ENCODE results near the gene SLC1A3.

GRCh38 chr5:36685631-36686288 is 79.4 kb downstream of the SLC1A3 start:
- no peak for TF ChIP-seq POLR2A (IDR thresholded peaks at IDR 0.05)
- TF ChIP-seq CTCF (IDR thresholded peaks at IDR 0.05) = no peak
